ENCODE measurements around the gene AIF1L. TPM values are rescaled to one million over a fixed set of nuclear protein-coding genes. Genes with fewer than 3 reads are reported as not detected.

AIF1L gene
- total RNA-seq, 1 donor = 0.45 TPM

- TF ChIP-seq CTCF (IDR thresholded peaks at IDR 0.05; ENCODE audit: insufficient read depth, low read length) = no peak
- no peak for DNase-seq (ENCODE audit: low read depth)
- H3K4me3 ChIP-seq (ENCODE audit: low read depth, low read length) = no peak overlapping the region
These were observed 8.9 kb upstream of the AIF1L start for GRCh38 chr9:131087354-131087893.

- no peak for TF ChIP-seq CTCF (IDR thresholded peaks at IDR 0.05; ENCODE audit: insufficient read depth, low read length)
- DNase-seq (ENCODE audit: low read depth) = no peak
- H3K4me3 ChIP-seq (ENCODE audit: low read depth, low read length) = no peak overlapping the region
These were observed 6.1 kb upstream of the AIF1L start for GRCh38 chr9:131090025-131090787.

- H3K4me3 ChIP-seq (ENCODE audit: low read depth, low read length) = no peak overlapping the region
- no peak for TF ChIP-seq CTCF (IDR thresholded peaks at IDR 0.05; ENCODE audit: insufficient read depth, low read length)
- no peak for DNase-seq (ENCODE audit: low read depth)
These were observed 4.9 kb upstream of the AIF1L start for GRCh38 chr9:131091352-131091992.

- DNase-seq (ENCODE audit: low read depth) = no peak
- no peak for TF ChIP-seq CTCF (IDR thresholded peaks at IDR 0.05; ENCODE audit: insufficient read depth, low read length)
- no peak overlapping the region for H3K4me3 ChIP-seq (ENCODE audit: low read depth, low read length)
These were observed 4.3 kb upstream of the AIF1L start for GRCh38 chr9:131092030-131092429.

DNA sequence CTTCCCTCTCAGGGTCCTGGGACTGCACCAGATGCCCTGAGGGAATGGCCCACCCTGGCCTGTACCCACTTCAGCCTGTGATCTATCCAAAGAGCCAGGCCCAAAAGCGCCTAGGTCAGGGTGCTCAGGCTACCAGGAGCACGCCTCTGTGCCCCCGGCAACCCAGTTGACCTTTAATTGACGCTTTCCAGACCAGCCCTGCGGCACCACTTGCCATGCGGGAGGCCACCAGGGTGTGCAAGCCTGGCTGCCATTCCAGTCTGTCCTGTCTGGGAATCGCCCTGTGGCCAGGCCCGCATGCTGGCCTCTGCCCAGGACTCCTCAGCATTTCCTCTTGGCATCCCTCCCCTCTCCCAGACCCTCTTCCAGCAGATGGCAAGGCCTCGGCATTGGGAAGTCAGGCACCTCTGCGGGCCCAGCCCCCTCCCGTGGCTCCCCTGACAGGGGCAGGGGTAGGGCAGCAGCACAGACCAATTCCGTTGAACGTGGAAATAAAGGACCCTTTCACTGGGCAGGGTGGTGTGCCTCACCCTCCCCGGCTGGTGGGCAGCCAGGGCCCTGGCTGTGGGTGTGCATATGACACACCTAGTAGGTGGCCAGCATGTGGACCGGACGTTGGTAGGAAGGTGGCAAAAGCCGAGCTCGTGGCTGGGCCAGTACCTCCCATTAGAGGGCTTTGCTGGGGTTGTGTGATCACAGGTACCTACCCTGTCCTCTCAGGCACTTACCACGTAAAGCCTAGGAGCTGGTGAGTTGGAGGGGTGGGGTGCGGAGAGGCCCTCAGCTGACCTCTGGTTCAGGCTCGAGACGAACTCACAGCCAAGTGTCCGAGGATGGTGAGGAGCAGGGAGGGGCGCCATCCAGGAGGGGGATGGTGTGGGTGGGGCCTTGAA lies 3.5 kb upstream of the AIF1L start:
- no peak for DNase-seq (ENCODE audit: low read depth)
- TF ChIP-seq CTCF (IDR thresholded peaks at IDR 0.05; ENCODE audit: insufficient read depth, low read length) = no peak

DNA sequence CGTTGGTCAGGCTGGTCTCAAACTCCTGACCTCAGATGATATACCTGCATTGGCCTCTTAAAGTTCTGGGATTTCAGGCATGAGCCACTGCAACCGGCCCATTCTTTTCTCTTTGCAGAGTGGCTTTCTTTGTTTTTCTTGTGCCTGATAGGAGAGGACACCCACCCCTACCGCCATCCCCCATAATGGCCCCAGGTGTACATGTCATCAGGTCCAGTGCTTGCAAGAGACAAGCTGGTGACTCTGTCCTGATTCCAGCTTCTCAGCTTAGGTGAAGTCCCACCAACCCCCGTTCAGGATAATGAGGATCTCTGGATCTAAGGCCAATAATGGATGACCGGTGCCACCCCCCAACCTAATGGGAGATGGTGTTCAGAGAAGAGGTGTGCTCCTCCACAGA lies 2.3 kb upstream of the AIF1L start:
- H3K4me3 ChIP-seq (ENCODE audit: low read depth, low read length) = no peak overlapping the region
- TF ChIP-seq CTCF (IDR thresholded peaks at IDR 0.05; ENCODE audit: insufficient read depth, low read length) = no peak
- DNase-seq (ENCODE audit: low read depth) = no peak

More for the DNA sequence above, 3.5 kb upstream of the AIF1L start:
- H3K4me3 ChIP-seq (ENCODE audit: low read depth, low read length) = no peak overlapping the region
